Epithelial cell of prostate (primary cell): ENCODE data around the gene LRBA.
"Not testable (repeated sequence)": the region's sequence is repeated elsewhere in the genome, so short reads cannot be mapped to it uniquely, and the experiment has no call there.

Experiments
- DNase-seq: peaks from one replicate; pipeline ENCODE4 v3.0.0-alpha.2; 2011; ENCODE audit warnings: low read depth, low spot score
- H3K27ac ChIP-seq: fragments of 450-650 bp; 2 replicates; pipeline ENCODE4 v1.5.1; 2017; ENCODE audit warnings: mild to moderate bottlenecking

The LRBA gene

GRCh38 chr4:151014521-151015458 is at the start of gene LRBA:
Gene LRBA (minus strand): TSS chr4:151015284. CDS start chr4:151014642, 642 bp downstream.
- peak; percentile 37 for DNase-seq

GRCh38 chr4:151063143-151063542 is 48.1 kb upstream of the LRBA start:
- H3K27ac ChIP-seq, DNase-seq: not testable (repeated sequence)

More at GRCh38 chr4:151014521-151015458, at the start of gene LRBA:
- H3K27ac ChIP-seq = peak within 1 kb of the TSS; percentile 97

GRCh38 chr4:151055539-151055938 is 40.5 kb upstream of the LRBA start:
- H3K27ac ChIP-seq = no peak overlapping the region
- DNase-seq = no peak

- no peak for DNase-seq
- H3K27ac ChIP-seq = no peak overlapping the region
These were observed 37.7 kb upstream of the LRBA start for GRCh38 chr4:151052785-151053184.

- no peak overlapping the region for H3K27ac ChIP-seq
- no peak for DNase-seq
These were observed 34.4 kb upstream of the LRBA start for GRCh38 chr4:151049430-151049884.

DNA sequence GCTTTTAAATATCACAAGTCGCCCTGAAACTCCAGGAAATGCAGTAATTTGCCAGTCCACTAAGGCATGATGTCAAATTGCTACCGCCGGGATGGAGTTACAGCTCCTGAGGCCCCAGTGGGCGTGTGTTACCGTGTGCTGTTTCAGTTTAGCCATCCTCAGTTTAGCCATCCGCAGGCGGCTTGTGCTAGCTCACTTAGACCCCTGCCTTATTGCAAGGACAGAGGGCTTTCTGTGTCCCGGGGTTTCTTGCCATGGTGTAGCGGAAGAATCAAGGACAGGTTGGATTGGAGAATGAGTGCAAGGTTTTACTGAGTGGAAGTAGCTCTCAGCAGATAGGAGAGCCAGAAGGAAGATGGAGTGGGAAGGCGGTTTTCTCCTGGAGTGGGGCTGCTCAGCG is 33.8 kb upstream of the LRBA start:
- DNase-seq = no peak
- H3K27ac ChIP-seq = no peak overlapping the region

- no peak for DNase-seq
- no peak overlapping the region for H3K27ac ChIP-seq
These were observed 31.5 kb upstream of the LRBA start for GRCh38 chr4:151046609-151047008.

DNA sequence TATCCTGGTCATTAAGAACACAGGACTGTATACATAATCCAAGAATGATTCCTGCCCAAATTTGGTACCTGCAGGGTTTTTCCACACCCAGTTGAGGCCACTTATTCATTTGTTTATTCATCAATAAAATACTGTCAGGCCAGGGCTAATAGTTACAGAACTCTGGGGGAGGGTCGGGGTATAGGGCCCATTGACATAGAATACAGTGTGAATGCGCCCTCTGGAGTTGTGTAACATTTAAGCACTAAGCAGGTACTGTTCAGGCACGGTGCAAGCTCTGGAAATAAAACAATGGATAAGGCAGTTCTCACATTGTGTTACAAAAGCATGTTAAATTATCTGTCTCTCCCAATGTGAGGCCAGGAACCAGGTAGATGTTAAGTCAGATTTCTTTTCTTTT is 30.8 kb upstream of the LRBA start:
- DNase-seq = no peak
- H3K27ac ChIP-seq = no peak overlapping the region

GRCh38 chr4:151043803-151044515 is 28.9 kb upstream of the LRBA start:
- no peak for DNase-seq

GRCh38 chr4:151039733-151040132 is 24.6 kb upstream of the LRBA start:
- DNase-seq = no peak
- no peak overlapping the region for H3K27ac ChIP-seq

More at GRCh38 chr4:151043803-151044515, 28.9 kb upstream of the LRBA start:
- no peak overlapping the region for H3K27ac ChIP-seq

GRCh38 chr4:151038452-151039157 is 23.5 kb upstream of the LRBA start:
- no peak overlapping the region for H3K27ac ChIP-seq
- no peak for DNase-seq

DNA sequence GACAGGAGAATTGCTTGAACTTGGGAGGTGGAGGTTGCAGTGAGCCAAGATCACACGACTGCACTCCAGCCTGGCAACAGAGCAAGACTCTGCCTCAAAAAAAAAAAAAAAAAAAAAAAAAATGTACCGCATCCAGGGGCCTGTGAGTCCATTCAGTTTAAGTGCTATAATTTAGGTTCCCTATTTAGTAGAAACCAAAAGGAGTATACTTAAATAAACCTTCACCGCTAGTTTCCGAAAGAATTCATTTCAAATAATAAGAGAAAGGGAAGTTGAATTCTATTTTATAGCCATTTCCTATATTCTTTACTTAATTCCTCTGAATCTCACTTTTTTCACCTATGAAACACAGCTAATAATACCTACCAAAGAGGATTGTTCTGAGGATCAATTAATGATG is 20.8 kb upstream of the LRBA start:
- no peak overlapping the region for H3K27ac ChIP-seq
- DNase-seq = no peak

DNA sequence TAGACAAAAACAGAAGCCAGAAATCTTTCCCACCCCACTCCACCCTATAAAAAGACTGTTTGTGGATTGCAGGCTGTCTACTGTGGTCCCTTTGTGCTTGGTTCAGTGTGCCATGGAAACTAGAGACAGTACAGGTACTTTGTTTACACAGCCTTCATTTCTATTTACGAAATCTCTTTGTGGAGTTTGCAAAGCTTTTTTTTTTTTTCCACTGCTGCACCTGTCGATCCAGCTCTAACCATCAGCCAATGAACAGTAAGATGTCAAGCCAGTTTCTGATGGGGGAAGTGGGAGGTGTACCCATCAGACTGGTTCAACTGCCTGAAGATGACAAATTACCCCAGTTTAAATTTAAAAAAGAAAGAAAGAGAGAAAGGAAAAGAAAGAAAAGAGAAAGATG is 20.2 kb upstream of the LRBA start:
- no peak overlapping the region for H3K27ac ChIP-seq

DNA sequence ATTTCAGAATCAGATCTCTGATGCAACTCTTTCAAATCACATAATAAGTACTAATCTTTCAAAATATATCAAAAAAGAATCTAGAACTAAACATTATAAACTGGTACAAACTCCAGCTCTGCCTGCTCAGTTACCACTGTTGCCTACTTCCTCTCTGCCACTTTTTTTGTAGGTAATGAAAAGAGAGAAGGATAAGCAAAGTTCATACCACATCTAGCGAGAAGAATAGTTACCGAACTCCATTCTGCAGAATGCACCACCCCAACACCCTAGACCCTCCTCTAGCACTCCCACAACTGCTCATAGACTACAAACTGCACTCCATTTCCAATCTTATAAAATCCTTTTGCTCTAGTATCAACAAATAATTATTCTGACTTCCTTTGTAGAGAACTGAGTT is 19.7 kb upstream of the LRBA start:
- H3K27ac ChIP-seq = no peak overlapping the region
- no peak for DNase-seq

More for the DNA sequence above, 20.2 kb upstream of the LRBA start:
- DNase-seq = peak; percentile 33

DNA sequence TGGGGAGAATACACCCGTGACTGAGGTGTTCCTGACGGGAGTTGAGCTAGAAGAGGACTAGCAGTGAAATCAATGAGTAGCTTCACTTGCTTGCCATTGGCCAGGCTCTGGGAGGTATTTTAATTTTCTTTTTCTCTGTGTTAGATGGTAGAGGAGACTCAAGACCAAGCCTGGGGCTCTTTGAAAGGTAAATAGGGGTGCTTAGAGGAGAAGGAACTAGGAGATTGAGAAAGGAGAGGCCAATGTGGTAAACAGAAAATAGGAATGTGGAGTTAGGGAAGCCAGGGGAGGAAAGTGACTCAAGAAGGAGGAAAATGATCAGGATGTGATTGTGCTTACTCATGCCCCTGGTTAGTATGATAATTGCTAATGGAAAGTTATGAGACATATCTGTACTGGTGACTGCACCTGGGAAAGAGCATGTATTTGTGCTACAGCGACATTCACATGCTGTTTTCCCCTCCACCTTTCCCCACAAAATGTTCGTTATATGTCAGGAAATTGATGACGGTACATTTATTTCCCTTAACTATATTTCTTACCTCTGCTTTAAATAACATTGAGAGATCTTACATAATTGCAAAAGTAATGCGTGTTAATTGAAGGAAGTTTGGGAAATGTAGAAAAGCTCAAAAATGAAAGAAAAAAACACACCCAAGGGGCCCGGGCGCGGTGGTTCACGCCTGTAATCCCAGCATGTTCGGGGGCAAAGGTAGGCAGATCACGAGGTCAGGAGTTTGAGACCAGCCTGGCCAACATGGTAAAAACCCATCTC is 16.9 kb upstream of the LRBA start:
- DNase-seq = peak; percentile 44
- H3K27ac ChIP-seq = peak overlapping the region; percentile 53

DNA sequence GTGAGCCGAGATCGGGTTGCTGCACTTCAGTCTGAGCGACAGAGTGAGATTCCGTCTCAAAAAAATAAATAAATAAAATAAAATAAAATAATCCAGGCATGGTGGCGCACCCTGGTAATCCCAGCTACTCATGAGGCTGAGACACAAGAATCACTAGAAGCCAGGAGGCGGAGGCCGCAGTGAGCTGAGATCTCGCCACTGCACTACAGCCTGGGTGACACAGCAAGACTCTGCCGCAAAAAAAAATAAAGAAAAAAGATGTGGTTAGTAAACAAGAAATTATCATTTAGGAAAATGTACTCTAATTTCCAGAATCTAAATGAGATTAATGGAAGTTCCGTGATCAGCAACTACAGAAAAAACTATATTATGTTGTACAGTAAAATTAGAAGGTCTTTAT is 14.5 kb upstream of the LRBA start:
- no peak for DNase-seq
- H3K27ac ChIP-seq = no peak overlapping the region

GRCh38 chr4:151029006-151029405 is 13.9 kb upstream of the LRBA start:
- not testable (repeated sequence) for DNase-seq, H3K27ac ChIP-seq

- H3K27ac ChIP-seq = no peak overlapping the region
These were observed 10.7 kb upstream of the LRBA start for GRCh38 chr4:151025759-151026158.

DNA sequence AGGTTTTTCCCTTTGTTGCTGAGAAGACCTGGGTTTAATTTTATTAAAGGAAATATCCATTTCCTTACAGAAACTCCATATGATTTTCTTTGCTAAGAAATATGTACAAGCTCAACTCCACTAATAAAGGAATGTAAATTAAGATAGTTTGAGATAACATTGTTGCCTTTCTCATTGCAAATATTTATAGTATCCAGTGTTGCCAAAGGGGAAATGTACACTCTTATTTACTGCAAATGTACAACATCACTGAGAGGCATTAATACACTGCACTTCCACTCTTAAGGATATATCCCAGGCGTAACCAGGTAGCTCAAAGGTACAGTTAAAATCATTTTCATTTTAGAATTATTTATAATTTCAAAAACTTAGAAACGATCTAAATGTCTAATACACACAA is 7.5 kb upstream of the LRBA start:
- no peak overlapping the region for H3K27ac ChIP-seq
- no peak for DNase-seq

More at GRCh38 chr4:151025759-151026158, 10.7 kb upstream of the LRBA start:
- no peak for DNase-seq
